Sigmoid colon (tissue), 7 donors: ENCODE results near the gene MYADML2. TPM values are rescaled to one million over a fixed set of nuclear protein-coding genes. Genes with fewer than 3 reads are reported as not detected.
A peak's percentile ranks its signal among the peaks of the same experiment; 100 is the strongest.

Source experiments
- DNase-seq: peaks from one replicate; pipeline ENCODE4 v3.0.0-alpha.2; 2019
- H3K27ac ChIP-seq, 4 donors: fragments of 200-600 bp; sonication (generic); one replicate each; pipeline ENCODE4 v1.5.1; 2016 to 2019; ENCODE audit warnings: mild to moderate bottlenecking in 1 of 4
- H3K27me3 ChIP-seq, 3 donors: fragments of 200-600 bp; sonication (generic); one replicate each; pipeline ENCODE4 v1.5.1; 2019; ENCODE audit warnings: mild to moderate bottlenecking in 1 of 3
- H3K36me3 ChIP-seq, 4 donors: fragments of 200-600 bp; sonication (generic); one replicate each; pipeline ENCODE4 v1.5.1; 2016 to 2019
- H3K4me1 ChIP-seq, 4 donors: fragments of 200-600 bp; sonication (generic); one replicate each; pipeline ENCODE4 v1.5.1; 2017 to 2019
- H3K4me3 ChIP-seq, 4 donors: fragments of 200-600 bp; sonication (generic); one replicate each; pipeline ENCODE4 v1.5.1; 2017 to 2019; ENCODE audit warnings: mild to moderate bottlenecking in 2 of 4, moderate library complexity in 1 of 4
- H3K9me3 ChIP-seq, 4 donors: fragments of 200-600 bp in 3 of 4; sonication (generic) in 3 of 4; one replicate each; pipeline versions ENCODE4 v1.5.1 to v1.6.1; 2013 to 2019
- CTCF ChIP-seq, 4 experiments: fragments of 450-650 bp in 3 of 4; fragments of 200-600 bp in 1 of 4; IDR thresholded peaks; one replicate each; pipeline ENCODE4 v1.5.1; 2016 to 2019; ENCODE audit warnings: antibody characterized with exemption in 4 of 4, mild to moderate bottlenecking in 3 of 4, moderate library complexity in 2 of 4
- EP300 ChIP-seq, 4 donors: sonication (generic); formaldehyde crosslinking; IDR thresholded peaks; one replicate each; pipeline ENCODE4 v1.6.1; 2017; ENCODE audit warnings: antibody characterized with exemption in 4 of 4
- POLR2A ChIP-seq, 2 donors: fragments of 450-650 bp; IDR thresholded peaks; one replicate each; pipeline ENCODE4 v1.6.1; 2016; ENCODE audit warnings: antibody characterized with exemption in 2 of 2, mild to moderate bottlenecking in 2 of 2, moderate library complexity in 2 of 2
- POLR2AphosphoS5 ChIP-seq, 4 donors: sonication (generic); formaldehyde crosslinking; IDR thresholded peaks; one replicate each; pipeline ENCODE4 v1.6.1; 2017; ENCODE audit warnings: antibody characterized with exemption in 4 of 4
- WGBS, 2 donors: extraction: QIAGEN DNeasy Blood & Tissue Kit; methylation state at CpG; one replicate each; pipeline ENCODE4 v1.1.7; 2013; 5-methylcytosine and 5-hydroxymethylcytosine counted together
- intact Hi-C: fragments of 100-400 bp; cut with DNase I; formaldehyde crosslinking; loops from one replicate; pipeline ENCODE4 v1.15.1; 2023
- polyA plus RNA-seq, 3 donors: library from polyadenylated mRNA; stranded (reverse); fragments of 200-250 nt; gene quantifications; one replicate each; pipeline ENCODE4 v1.2.3, GENCODE V29; 2013
- total RNA-seq, 4 donors: library from RNA; depleted of rRNA; stranded (reverse); fragments of >200 nt; gene quantifications; one replicate each; pipeline ENCODE4 v1.1.0, GENCODE V29; 2016
- donor health status: healthy with polysubstance abuse.
- donor health status: Bipolar disorder and iron deficiency.
- donor health status: healthy.

Gene MYADML2
- total and polyA plus RNA-seq, 7 donors: not detected

GRCh38 chr17:81899514-81900166 is 47.4 kb downstream of the MYADML2 start:
- TF ChIP-seq POLR2AphosphoS5 (IDR thresholded peaks at IDR 0.05): no peak
- TF ChIP-seq POLR2A (IDR thresholded peaks at IDR 0.05): no peak
- TF ChIP-seq EP300 (IDR thresholded peaks at IDR 0.05): no peak
- TF ChIP-seq CTCF (IDR thresholded peaks at IDR 0.05): no peak
- DNase-seq: no peak
- H3K36me3 ChIP-seq: peaks cover 4 to 67% (median 34%) of the 10 kb centered on the region in 4 donors
- no peak overlapping the region for H3K4me3 ChIP-seq
- peaks cover 0 to 15% (median 14%) of the 10 kb centered on the region in 4 donors for H3K4me1 ChIP-seq
- peaks cover 4 to 27% (median 23%) of the 10 kb centered on the region in 3 donors for H3K27me3 ChIP-seq
- H3K27ac ChIP-seq: no peak overlapping the region
- H3K9me3 ChIP-seq: no peaks in the 10 kb centered on the region
- WGBS, 2 donors: 95 to 96% methylated on average over 22 of the region's 22 CpGs
- intact Hi-C loops: no loop called here

GRCh38 chr17:81898885-81899284 is 48.1 kb downstream of the MYADML2 start:
- H3K27ac ChIP-seq: no peak overlapping the region
- H3K9me3 ChIP-seq: no peaks in the 10 kb centered on the region
- intact Hi-C loops: no loop called here
- 95 to 96% methylated on average over 9 of the region's 9 CpGs for WGBS, 2 donors
- H3K36me3 ChIP-seq: peaks cover 4 to 68% (median 34%) of the 10 kb centered on the region in 4 donors
- DNase-seq: no peak
- H3K4me1 ChIP-seq: peaks cover 0 to 15% (median 14%) of the 10 kb centered on the region in 4 donors
- peaks cover 4 to 27% (median 23%) of the 10 kb centered on the region in 3 donors for H3K27me3 ChIP-seq
- no peak overlapping the region for H3K4me3 ChIP-seq
- TF ChIP-seq CTCF (IDR thresholded peaks at IDR 0.05): no peak
- no peak for TF ChIP-seq POLR2A (IDR thresholded peaks at IDR 0.05)
- TF ChIP-seq EP300 (IDR thresholded peaks at IDR 0.05): no peak
- no peak for TF ChIP-seq POLR2AphosphoS5 (IDR thresholded peaks at IDR 0.05)

- Histone ChIP-seq H3K27ac (no peak overlapping the region), H3K9me3 (no peaks in the 10 kb centered on the region), H3K4me1 (peaks cover 0 to 17% (median 14%) of the 10 kb centered on the region in 4 donors), H3K27me3 (peaks cover 4 to 24% (median 23%) of the 10 kb centered on the region in 3 donors), H3K4me3 (no peak overlapping the region), H3K36me3 (peaks cover 4 to 70% (median 34%) of the 10 kb centered on the region in 4 donors)
- no peak for TF ChIP-seq POLR2AphosphoS5 (IDR thresholded peaks at IDR 0.05)
- no peak for TF ChIP-seq EP300 (IDR thresholded peaks at IDR 0.05)
- no peak for TF ChIP-seq POLR2A (IDR thresholded peaks at IDR 0.05)
- 94 to 95% methylated on average over 19 of the region's 19 CpGs for WGBS, 2 donors
- DNase-seq: no peak
- intact Hi-C loops: no loop called here
Observed at GRCh38 chr17:81898029-81898866, 48.8 kb downstream of the MYADML2 start.

- Histone ChIP-seq H3K4me3 (no peak overlapping the region), H3K36me3 (peaks cover 4 to 67% (median 34%) of the 10 kb centered on the region in 4 donors), H3K9me3 (no peaks in the 10 kb centered on the region), H3K27me3 (no peaks in the 10 kb centered on the region), H3K4me1 (peaks cover 0 to 21% (median 16%) of the 10 kb centered on the region in 4 donors), H3K27ac (no peak overlapping the region)
- no peak for TF ChIP-seq POLR2AphosphoS5 (IDR thresholded peaks at IDR 0.05)
- no peak for TF ChIP-seq EP300 (IDR thresholded peaks at IDR 0.05)
- TF ChIP-seq POLR2A (IDR thresholded peaks at IDR 0.05): no peak
- no peak for TF ChIP-seq CTCF (IDR thresholded peaks at IDR 0.05)
- 93% methylated on average over 11 of the region's 11 CpGs for WGBS, 2 donors
- DNase-seq: no peak
- intact Hi-C loops: no loop called here
Observed at GRCh38 chr17:81895400-81895799, 51.6 kb downstream of the MYADML2 start.

GRCh38 chr17:81891303-81891552 is 55.8 kb downstream of the MYADML2 start:
- Histone ChIP-seq H3K4me1 (peaks cover 0 to 32% (median 26%) of the 10 kb centered on the region in 4 donors), H3K4me3 (peak overlapping the region; percentile 77 to 99 (median 90)), H3K36me3 (peaks cover 24 to 64% (median 33%) of the 10 kb centered on the region in 4 donors), H3K27me3 (no peaks in the 10 kb centered on the region), H3K27ac (peak overlapping the region; percentile 89 to 97 (median 94)), H3K9me3 (no peaks in the 10 kb centered on the region)
- DNase-seq: no peak
- TF ChIP-seq POLR2A (IDR thresholded peaks at IDR 0.05) (no peak), EP300 (IDR thresholded peaks at IDR 0.05) (no peak), POLR2AphosphoS5 (IDR thresholded peaks at IDR 0.05) (no peak), CTCF (IDR thresholded peaks at IDR 0.05) (no peak)
- intact Hi-C loops: loop anchor here (2.0 kb wide), 1 partner anchor 20 kb away; the partner anchor contains the start of gene ARHGDIA
- 1% methylated on average over 40 of the region's 40 CpGs for WGBS, 2 donors
